Stomach (tissue), 4 donors: ENCODE results near the gene MRPL18.

Source experiments
- CTCF ChIP-seq, 7 experiments: fragments of 450-650 bp in 4 of 7; fragments of 200-600 bp in 3 of 7; sonication (generic) in 3 of 7; IDR thresholded peaks; one replicate each; pipeline ENCODE4 v1.5.1; 2016 to 2019; ENCODE audit warnings: antibody characterized with exemption in 7 of 7, control low read depth in 2 of 7, mild to moderate bottlenecking in 1 of 7
- EP300 ChIP-seq: sonication (generic); formaldehyde crosslinking; IDR thresholded peaks from one replicate; pipeline ENCODE4 v1.6.1; 2017; ENCODE audit warnings: antibody characterized with exemption
- POLR2A ChIP-seq, 4 donors: fragments of 450-650 bp; IDR thresholded peaks; one replicate each; pipeline ENCODE4 v1.6.1; 2016; ENCODE audit warnings: antibody characterized with exemption in 4 of 4, control low read depth in 2 of 4, mild to moderate bottlenecking in 1 of 4, moderate library complexity in 1 of 4
- POLR2AphosphoS5 ChIP-seq, 3 donors: sonication (generic); formaldehyde crosslinking; IDR thresholded peaks; one replicate each; pipeline ENCODE4 v1.6.1; 2016; ENCODE audit warnings: antibody characterized with exemption in 3 of 3

DNA sequence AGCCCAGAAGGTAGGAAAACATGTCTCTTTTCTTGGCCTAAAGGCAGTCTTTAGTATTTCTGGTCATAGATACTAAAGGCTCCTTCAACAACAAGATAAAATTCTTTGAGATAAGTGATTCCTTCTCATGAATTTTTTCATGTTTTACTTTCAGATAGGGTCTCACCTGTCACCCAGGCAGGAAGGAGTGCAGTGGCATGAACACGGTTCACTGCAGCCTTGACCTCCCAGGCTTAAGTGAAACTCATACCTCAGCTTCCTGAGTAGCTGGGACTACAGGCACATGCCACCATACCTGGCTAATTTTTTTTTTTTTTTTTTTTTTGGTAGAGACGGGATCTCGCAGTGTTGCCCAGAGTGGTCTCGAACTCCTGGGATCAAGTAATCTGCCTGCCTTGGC, 18.9 kb downstream of the MRPL18 start:
- TF ChIP-seq EP300 = no peak
- TF ChIP-seq POLR2A (IDR thresholded peaks at IDR 0.05) = no peak
- no peak for TF ChIP-seq CTCF (IDR thresholded peaks at IDR 0.05)
- TF ChIP-seq POLR2AphosphoS5 (IDR thresholded peaks at IDR 0.05) = no peak
